A549 (cell line): ENCODE results near the gene THAP7. TPM values are rescaled to one million over a fixed set of nuclear protein-coding genes. Genes with fewer than 3 reads are reported as not detected.

Experiments used
- BHLHE40 ChIP-seq: IDR thresholded peaks from 2 replicates; pipeline ENCODE4 v1.6.1; 2012; ENCODE audit warnings: low read depth, low read length, inconsistent platforms
- CBX8 ChIP-seq: fragments of 200-600 bp; sonication (generic); IDR thresholded peaks from 2 replicates; pipeline ENCODE4 v1.6.1; 2016
- CEBPB ChIP-seq, 2 experiments: fragments of >200 bp in 1 of 2; sonication (Bioruptor Twin) in 1 of 2; formaldehyde crosslinking in 1 of 2; IDR thresholded peaks; 2 replicates each; pipeline ENCODE4 v1.6.1; 2012 to 2016
- CHD2 ChIP-seq: fragments of 150-350 bp; IDR thresholded peaks from 2 replicates; pipeline ENCODE4 v1.6.1; 2014; ENCODE audit warnings: low read length; ENCODE audit not compliant: partially characterized antibody
- EHMT2 ChIP-seq: fragments of 200-600 bp; sonication (generic); IDR thresholded peaks from 2 replicates; pipeline ENCODE4 v1.6.1; 2016; ENCODE audit warnings: antibody characterized with exemption, low read depth, mild to moderate bottlenecking, moderate library complexity
- EP300 ChIP-seq, 2 experiments: fragments of >200 bp; sonication (Bioruptor Twin); formaldehyde crosslinking; IDR thresholded peaks; 2 replicates in 1 of 2; 3 replicates in 1 of 2; pipeline ENCODE4 v1.6.1; 2016 to 2017
- ESRRA ChIP-seq: fragments of 150-350 bp; IDR thresholded peaks from 2 replicates; pipeline ENCODE4 v1.6.1; 2014; ENCODE audit warnings: mild to moderate bottlenecking, low read length, borderline replicate concordance
- FOSL2 ChIP-seq, 2 experiments: fragments of 450-650 bp in 1 of 2; fragments of >200 bp in 1 of 2; sonication (Bioruptor Twin) in 1 of 2; formaldehyde crosslinking; IDR thresholded peaks; 2 replicates each; pipeline versions ENCODE4 v1.5.0 to v1.6.1; 2016 to 2020; ENCODE audit warnings: mild to moderate bottlenecking in 1 of 2, moderate library complexity in 1 of 2
- HEYL ChIP-seq: fragments of 250-450 bp; sonication (Bioruptor Pico); IDR thresholded peaks from 2 replicates; pipeline ENCODE4 v1.8.0; 2021; ENCODE audit warnings: mild to moderate bottlenecking, moderate library complexity
- HOXA7 ChIP-seq: fragments of 250-450 bp; sonication (Bioruptor Pico); IDR thresholded peaks from 2 replicates; pipeline ENCODE4 v1.5.0; 2020; ENCODE audit warnings: mild to moderate bottlenecking, moderate library complexity
- JUN ChIP-seq, 2 experiments: fragments of >200 bp; sonication (Bioruptor Twin); formaldehyde crosslinking; IDR thresholded peaks; 2 replicates in 1 of 2; 3 replicates in 1 of 2; pipeline ENCODE4 v1.6.1; 2016 to 2017
- JUNB ChIP-seq: fragments of >200 bp; sonication (Bioruptor Twin); formaldehyde crosslinking; IDR thresholded peaks from 2 replicates; pipeline ENCODE4 v1.6.1; 2016
- KDM1A ChIP-seq: fragments of 200-600 bp; sonication (generic); IDR thresholded peaks from 2 replicates; pipeline ENCODE4 v1.6.1; 2016; ENCODE audit warnings: low read depth, mild to moderate bottlenecking
- KDM5A ChIP-seq: fragments of 200-600 bp; sonication (generic); IDR thresholded peaks from 2 replicates; pipeline ENCODE4 v1.6.1; 2016; ENCODE audit warnings: antibody characterized with exemption, mild to moderate bottlenecking
- MAFK ChIP-seq: fragments of 450-650 bp; IDR thresholded peaks from 2 replicates; pipeline ENCODE4 v1.6.1; 2014; ENCODE audit not compliant: partially characterized antibody
- MAZ ChIP-seq: fragments of 150-350 bp; IDR thresholded peaks from 2 replicates; pipeline ENCODE4 v1.6.1; 2014; ENCODE audit warnings: antibody characterized with exemption, low read depth, low read length, borderline replicate concordance
- NFE2L2 ChIP-seq: fragments of 150-350 bp; conservative IDR thresholded peaks from 2 replicates; pipeline ENCODE4 v1.6.1; 2014; ENCODE audit warnings: low read length
- PHF8 ChIP-seq: fragments of 200-600 bp; sonication (generic); IDR thresholded peaks from 2 replicates; pipeline ENCODE4 v1.6.1; 2016; ENCODE audit warnings: low read depth, mild to moderate bottlenecking, antibody characterized with exemption, moderate library complexity, borderline replicate concordance
- RCOR1 ChIP-seq: fragments of 150-350 bp; IDR thresholded peaks from 2 replicates; pipeline ENCODE4 v1.6.1; 2014; ENCODE audit warnings: antibody characterized with exemption, low read length, low read depth
- SREBF2 ChIP-seq: fragments of 450-650 bp; IDR thresholded peaks from 2 replicates; pipeline ENCODE4 v1.6.1; 2014; ENCODE audit warnings: mild to moderate bottlenecking, moderate library complexity
- ZC3H11A ChIP-seq: fragments of 450-650 bp; IDR thresholded peaks from 2 replicates; pipeline ENCODE4 v1.6.1; 2014; ENCODE audit warnings: antibody characterized with exemption, mild to moderate bottlenecking
- ZNF302 ChIP-seq: fragments of 250-450 bp; sonication (Bioruptor Pico); IDR thresholded peaks from 2 replicates; pipeline ENCODE4 v1.9.0; 2021; ENCODE audit warnings: inconsistent platforms, mild to moderate bottlenecking, moderate library complexity
- polyA plus RNA-seq, 4 experiments: library from polyadenylated mRNA; depleted of rRNA in 3 of 4; stranded (reverse); fragments of >200 nt; fragmentation: RNase III in 1 of 4; extraction: RNeasy Plus Mini Kit Qiagen cat#74134 plus additional on column Dnase treatment in 1 of 4; gene quantifications; 2 replicates in 3 of 4; 3 replicates in 1 of 4; pipeline ENCODE4 v1.2.3, GENCODE V29; 2011 to 2017
- TF ChIP-seq, protein P1 (sequence below): fragments of >200 bp; sonication (Bioruptor Twin); formaldehyde crosslinking; IDR thresholded peaks from 3 replicates; pipeline ENCODE4 v1.5.1; 2016
- TF ChIP-seq, protein P2 (sequence below): IDR thresholded peaks from 2 replicates; pipeline ENCODE4 v1.6.1; 2012
- TF ChIP-seq, protein P3 (sequence below): IDR thresholded peaks from 2 replicates; pipeline ENCODE4 v1.6.1; 2012; ENCODE audit warnings: low read depth, borderline replicate concordance
- TF ChIP-seq, protein P4 (sequence below): fragments of 450-650 bp; IDR thresholded peaks from 2 replicates; pipeline ENCODE4 v1.6.1; 2014; ENCODE audit warnings: antibody characterized with exemption

THAP7 gene
- polyA plus RNA-seq, 2 of the 4 experiments (the other 2 are of a cell fraction): 15.9 to 22.7 TPM

DNA sequence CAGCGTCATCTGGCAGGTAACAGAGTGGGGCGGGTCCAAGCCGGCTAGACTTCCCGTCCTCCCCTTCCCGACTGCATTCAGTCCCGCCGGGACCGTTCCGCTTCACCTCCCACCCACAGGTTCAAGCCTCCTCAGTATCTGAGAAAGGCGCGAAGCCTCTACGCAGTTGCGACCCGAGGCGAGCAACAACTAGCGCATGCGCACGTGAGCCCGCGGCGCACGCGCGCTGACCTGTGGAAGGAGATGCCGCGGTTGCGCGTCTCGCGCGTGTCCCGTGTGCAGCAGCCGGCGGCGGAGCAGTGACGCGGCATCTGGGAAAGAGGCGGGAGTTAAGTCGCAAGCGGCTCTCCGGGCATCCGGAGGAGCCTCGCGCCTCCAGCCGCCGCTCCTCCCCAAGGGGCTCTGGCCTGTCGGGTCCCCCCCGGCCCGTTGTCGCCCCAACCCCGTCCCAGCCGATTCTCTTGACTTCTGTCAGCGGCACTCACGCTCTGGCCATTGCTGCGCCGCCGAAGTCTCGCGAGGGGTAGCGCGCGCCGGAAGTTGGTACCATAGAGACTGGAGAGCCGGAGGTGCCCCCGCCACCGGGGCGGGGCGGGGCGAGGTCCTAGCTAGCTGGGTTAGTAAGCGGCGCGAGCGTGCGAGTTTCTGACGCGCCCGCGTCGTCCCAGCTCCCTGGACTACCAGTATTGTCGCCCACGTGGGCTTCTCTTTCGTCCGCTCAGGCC lies at the start of gene THAP7 (continued):
- TF ChIP-seq MAZ: peak; percentile 83; the same call in 1 of the 2 replicates
- no peak for TF ChIP-seq KDM1A
- no peak for TF ChIP-seq HOXA7 (CRISPR knock-in tag)
- no peak for TF ChIP-seq EHMT2
- no peak for TF ChIP-seq HEYL
- TF ChIP-seq, protein P1, sequence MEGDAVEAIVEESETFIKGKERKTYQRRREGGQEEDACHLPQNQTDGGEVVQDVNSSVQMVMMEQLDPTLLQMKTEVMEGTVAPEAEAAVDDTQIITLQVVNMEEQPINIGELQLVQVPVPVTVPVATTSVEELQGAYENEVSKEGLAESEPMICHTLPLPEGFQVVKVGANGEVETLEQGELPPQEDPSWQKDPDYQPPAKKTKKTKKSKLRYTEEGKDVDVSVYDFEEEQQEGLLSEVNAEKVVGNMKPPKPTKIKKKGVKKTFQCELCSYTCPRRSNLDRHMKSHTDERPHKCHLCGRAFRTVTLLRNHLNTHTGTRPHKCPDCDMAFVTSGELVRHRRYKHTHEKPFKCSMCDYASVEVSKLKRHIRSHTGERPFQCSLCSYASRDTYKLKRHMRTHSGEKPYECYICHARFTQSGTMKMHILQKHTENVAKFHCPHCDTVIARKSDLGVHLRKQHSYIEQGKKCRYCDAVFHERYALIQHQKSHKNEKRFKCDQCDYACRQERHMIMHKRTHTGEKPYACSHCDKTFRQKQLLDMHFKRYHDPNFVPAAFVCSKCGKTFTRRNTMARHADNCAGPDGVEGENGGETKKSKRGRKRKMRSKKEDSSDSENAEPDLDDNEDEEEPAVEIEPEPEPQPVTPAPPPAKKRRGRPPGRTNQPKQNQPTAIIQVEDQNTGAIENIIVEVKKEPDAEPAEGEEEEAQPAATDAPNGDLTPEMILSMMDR: no peak
- TF ChIP-seq SREBF2: no peak
- TF ChIP-seq, protein P2, sequence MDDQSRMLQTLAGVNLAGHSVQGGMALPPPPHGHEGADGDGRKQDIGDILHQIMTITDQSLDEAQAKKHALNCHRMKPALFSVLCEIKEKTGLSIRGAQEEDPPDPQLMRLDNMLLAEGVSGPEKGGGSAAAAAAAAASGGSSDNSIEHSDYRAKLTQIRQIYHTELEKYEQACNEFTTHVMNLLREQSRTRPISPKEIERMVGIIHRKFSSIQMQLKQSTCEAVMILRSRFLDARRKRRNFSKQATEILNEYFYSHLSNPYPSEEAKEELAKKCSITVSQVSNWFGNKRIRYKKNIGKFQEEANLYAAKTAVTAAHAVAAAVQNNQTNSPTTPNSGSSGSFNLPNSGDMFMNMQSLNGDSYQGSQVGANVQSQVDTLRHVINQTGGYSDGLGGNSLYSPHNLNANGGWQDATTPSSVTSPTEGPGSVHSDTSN: peak; percentile 36; the same call in 1 of the 2 replicates
- no peak for TF ChIP-seq NFE2L2
- peak; percentile 74 for TF ChIP-seq CHD2
- no peak for TF ChIP-seq EP300 (IDR thresholded peaks at IDR 0.05)
- no peak for TF ChIP-seq MAFK
- TF ChIP-seq ZNF302 (CRISPR knock-in tag): no peak
- no peak for TF ChIP-seq CEBPB (IDR thresholded peaks at IDR 0.05)
- TF ChIP-seq, protein P3, sequence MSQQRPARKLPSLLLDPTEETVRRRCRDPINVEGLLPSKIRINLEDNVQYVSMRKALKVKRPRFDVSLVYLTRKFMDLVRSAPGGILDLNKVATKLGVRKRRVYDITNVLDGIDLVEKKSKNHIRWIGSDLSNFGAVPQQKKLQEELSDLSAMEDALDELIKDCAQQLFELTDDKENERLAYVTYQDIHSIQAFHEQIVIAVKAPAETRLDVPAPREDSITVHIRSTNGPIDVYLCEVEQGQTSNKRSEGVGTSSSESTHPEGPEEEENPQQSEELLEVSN: peak; percentile 97
- TF ChIP-seq, protein P4, sequence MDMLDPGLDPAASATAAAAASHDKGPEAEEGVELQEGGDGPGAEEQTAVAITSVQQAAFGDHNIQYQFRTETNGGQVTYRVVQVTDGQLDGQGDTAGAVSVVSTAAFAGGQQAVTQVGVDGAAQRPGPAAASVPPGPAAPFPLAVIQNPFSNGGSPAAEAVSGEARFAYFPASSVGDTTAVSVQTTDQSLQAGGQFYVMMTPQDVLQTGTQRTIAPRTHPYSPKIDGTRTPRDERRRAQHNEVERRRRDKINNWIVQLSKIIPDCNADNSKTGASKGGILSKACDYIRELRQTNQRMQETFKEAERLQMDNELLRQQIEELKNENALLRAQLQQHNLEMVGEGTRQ: no peak
- TF ChIP-seq FOSL2 (IDR thresholded peaks at IDR 0.05): no peak
- TF ChIP-seq FOSL2 (CRISPR knock-in tag; IDR thresholded peaks at IDR 0.05): no peak
- TF ChIP-seq ZC3H11A: no peak
- no peak for TF ChIP-seq JUNB
- peak; percentile 58 for TF ChIP-seq PHF8
- TF ChIP-seq CBX8: no peak
- TF ChIP-seq KDM5A: no peak
- no peak for TF ChIP-seq ESRRA
- TF ChIP-seq JUN (IDR thresholded peaks at IDR 0.05): peak in 1 of 2 experiments; percentile 89; a peak in 4 of 5 replicates
- no peak for TF ChIP-seq RCOR1
- 0 out of 2 replicates have a peak, but pooled peaks have one; percentile 6 for TF ChIP-seq BHLHE40
